GM18517 (cell line): Measurements from ENCODE around the gene HLA-DOB.

Experiments used
- ATAC-seq: cut with Tn5 transposase; IDR thresholded peaks from one replicate; pipeline ENCODE4 v1.9.1; 2021; ENCODE audit warnings: mild to moderate bottlenecking, moderate library complexity; ENCODE audit not compliant: unreplicated experiment

The HLA-DOB gene

GRCh38 chr6:32843979-32844838, 27.4 kb upstream of the HLA-DOB start, which contains the start of gene PSMB8:
Gene PSMB8, minus strand, starts transcription at chr6:32844047. Its CDS starts 51 bp downstream, at chr6:32843996.
- peak; percentile 73 for ATAC-seq

- ATAC-seq, result no peak
Observed at GRCh38 chr6:32843331-32843978, 26.7 kb upstream of the HLA-DOB start.

- ATAC-seq, result no peak
Observed at GRCh38 chr6:32842690-32843089, 25.9 kb upstream of the HLA-DOB start.

DNA sequence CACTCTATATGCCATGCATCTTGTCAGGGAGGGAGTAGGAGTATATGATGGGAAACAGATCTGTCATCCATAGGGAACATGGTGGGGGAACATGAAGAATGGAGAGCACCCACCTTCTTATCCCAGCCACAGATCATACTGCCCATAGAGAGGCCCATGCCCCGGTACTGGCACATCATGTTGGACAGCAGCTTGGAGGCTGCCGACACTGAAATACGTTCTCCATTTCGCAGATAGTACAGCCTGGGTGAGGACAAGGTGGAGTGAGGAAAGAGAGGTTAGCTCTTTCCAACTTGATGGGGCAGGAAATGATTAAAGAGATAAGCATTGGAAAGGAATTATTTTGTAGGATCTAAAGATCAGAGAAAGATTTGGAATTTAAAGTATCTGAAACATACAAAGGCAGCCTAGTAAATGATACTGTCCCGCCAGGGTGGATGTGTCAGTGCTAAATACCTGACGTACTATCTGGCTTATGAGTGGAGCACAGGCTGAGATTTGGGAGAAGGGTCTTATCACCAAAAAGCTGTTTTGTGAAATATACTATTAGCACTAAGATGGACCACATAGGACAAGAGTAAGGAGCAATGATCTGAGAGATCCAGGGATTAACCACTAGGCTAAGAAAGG, 25.3 kb upstream of the HLA-DOB start:
- ATAC-seq, result no peak

GRCh38 chr6:32840604-32841246, 23.9 kb upstream of the HLA-DOB start:
- ATAC-seq, result no peak

- ATAC-seq, result no peak
Observed at GRCh38 chr6:32839356-32839755, 22.6 kb upstream of the HLA-DOB start.

GRCh38 chr6:32838114-32838958, 21.5 kb upstream of the HLA-DOB start, which contains the start of gene TAP2:
Gene TAP2, minus strand, starts transcription at chr6:32838739. Its CDS starts 506 bp downstream, at chr6:32838233.
- ATAC-seq, result peak; percentile 68

DNA sequence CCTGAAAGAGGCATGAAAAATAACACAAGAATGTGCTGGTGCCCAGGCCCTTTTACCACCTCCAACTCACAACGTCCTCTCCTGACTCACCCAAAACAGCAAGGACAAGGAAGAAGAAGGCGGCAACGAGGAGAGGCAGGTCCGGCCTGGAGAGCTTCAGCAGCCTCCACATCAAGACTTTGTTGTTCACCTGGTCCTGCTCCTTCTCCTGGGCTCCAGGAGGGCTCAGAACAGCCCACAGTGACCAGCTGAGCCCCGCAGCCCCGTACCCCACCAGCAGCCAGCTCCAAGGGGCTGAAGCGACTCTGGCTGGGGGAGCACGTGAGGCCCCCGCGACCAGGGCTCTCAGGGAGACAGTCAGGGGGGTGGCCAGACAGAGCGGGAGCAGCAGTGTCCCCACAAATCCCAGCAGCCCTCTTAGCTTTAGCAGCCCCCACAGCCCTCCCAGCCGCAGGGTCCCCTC, 20.9 kb upstream of the HLA-DOB start:
- no peak for ATAC-seq

DNA sequence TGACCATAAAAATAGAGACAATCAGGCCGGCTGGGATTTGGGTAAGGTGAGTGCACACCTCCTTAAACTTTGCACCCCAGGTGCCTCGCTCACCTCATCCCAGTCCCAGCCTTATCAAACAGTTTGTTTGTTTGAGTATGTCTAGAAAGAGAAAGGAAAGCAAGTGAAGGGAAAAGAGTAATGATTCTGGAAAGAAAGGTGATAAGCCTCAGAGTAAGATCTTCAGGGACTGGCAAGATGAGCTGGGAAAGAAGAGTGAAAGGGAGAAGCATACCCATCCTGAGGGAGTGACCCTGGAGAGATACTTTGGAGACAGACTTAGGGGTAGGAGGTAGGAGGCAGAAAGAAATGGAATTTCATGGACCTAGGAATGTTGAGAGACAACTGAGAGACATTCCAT, 20.1 kb upstream of the HLA-DOB start:
- no peak for ATAC-seq

GRCh38 chr6:32835167-32835893, 18.5 kb upstream of the HLA-DOB start:
- ATAC-seq, result no peak

DNA sequence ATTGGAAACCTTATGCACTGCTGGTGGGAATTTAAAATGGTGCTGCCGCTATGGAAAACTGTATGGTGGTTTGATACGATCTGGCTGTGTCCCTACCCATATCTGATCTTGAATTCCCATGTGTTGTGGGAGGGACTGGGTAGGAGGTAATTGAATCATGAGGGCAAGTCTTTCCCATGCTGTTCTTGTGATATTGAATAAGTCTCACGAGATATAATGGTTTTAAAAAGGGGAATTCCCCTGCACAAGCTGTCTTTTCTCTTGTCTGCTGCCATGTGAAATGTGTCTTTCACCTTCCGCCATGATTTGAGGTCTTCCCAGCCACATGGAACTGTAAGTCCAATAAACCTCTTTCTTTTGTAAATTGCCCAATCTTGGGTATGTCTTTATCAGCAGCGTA, 16.9 kb upstream of the HLA-DOB start:
- no peak for ATAC-seq

- no peak for ATAC-seq
Observed at GRCh38 chr6:32832535-32832934, 15.7 kb upstream of the HLA-DOB start.

DNA sequence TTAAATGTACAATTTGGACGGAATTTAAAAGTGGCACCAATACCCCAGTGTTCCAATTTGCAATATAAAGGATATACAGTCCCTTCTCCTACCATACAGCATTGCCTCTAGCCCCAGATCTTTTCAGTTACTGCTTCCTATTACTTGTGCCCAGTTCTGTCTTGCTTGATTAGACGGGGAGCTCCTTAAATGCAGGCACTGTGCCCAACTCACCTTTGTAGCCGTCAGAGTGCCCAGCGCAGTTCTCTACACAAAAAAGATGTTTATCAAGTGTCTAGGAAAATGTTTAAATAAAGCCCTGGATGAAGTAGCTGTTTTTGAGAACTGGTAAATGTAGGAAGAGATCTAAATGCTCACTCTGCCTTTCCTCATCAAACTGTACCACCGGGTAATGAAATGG, 14.1 kb upstream of the HLA-DOB start:
- ATAC-seq, result no peak

- no peak for ATAC-seq
Observed at GRCh38 chr6:32830017-32830416, 13.2 kb upstream of the HLA-DOB start.

DNA sequence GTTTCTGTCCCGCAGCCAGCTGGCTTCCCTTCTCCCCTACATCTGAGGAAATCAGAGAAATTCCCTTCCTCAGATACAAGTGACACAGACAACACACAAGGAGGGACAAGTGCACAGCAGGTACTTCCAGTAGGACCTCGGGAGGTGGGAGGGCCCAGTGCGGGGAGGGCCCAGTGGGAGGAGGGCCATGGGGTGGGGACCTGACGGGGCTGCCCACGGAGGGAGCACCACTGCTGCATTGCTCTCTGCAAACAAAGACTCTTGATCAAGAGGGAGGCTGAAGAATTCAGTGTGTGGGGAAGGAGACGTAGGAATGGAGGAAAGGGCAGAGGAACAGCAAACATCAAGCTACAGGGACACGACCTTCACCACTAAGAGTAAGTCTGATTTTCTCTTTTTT, 12.7 kb upstream of the HLA-DOB start:
- no peak for ATAC-seq

DNA sequence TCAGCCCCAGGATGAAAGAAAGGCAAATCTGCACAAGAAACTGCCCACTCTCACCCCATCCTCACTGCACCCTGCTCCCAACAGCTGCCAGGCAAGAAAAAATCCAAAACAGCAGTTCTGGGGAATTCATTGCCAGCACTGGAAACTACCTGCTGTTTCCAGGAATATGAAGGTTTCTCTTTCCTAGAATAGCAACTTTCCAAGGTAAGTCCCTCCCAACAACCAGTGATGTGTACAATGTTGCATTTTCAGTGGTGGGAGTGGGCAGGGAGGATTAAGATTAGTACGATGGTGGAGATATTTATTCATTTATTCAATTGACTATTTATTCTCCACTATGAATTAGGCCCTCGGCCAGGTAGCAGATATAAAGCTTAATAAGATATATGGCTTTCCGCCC, 10.2 kb upstream of the HLA-DOB start:
- ATAC-seq, result no peak

- ATAC-seq, result no peak
Observed at GRCh38 chr6:32825966-32826365, 9.2 kb upstream of the HLA-DOB start.

- no peak for ATAC-seq
Observed at GRCh38 chr6:32819729-32820128, 2.9 kb upstream of the HLA-DOB start.

DNA sequence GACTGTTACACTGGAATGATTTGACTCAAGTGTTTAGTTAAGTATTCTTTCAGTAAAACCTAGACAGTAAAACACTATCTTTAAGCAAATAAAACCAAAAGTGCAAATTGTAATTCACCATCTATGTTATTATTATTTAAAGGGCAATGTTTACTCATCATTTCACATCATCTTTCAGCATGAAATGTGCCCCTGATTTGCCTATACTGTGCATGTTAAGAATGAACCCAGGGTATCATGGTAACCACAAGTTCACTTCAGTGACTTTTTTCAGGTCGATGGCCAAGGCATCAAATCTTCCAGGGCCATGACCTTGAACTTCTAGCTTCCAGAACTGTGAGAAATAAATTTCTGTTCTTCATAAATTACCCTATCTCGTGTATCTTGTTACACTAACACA, 2.1 kb upstream of the HLA-DOB start:
- ATAC-seq, result no peak

DNA sequence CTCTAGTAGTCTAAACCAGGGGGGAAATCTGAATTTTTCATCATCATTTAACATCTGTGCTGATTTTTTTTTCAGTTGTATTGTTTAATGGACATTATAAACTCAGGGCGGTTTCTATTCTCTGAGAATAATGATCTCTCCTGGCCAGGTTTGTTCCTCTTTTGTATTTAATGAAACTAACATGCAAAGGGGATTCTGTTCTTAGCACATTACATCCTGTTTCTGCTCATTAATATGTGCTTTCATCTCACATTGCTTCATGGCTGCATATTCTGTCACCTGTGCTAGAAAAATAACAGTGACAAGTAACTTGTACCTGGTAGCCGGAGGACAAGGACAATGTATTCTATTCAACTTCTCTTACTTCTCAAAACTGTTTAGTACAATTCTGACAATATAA, 806 bp downstream of the HLA-DOB start:
- peak; percentile 55 for ATAC-seq
